ENCODE measurements around the gene STX16.

- TF ChIP-seq CTCF (IDR thresholded peaks at IDR 0.05) = no peak
- TF ChIP-seq POLR2A (IDR thresholded peaks at IDR 0.05) = no peak
- no peak for TF ChIP-seq POLR2AphosphoS5 (IDR thresholded peaks at IDR 0.05)
Observed at GRCh38 chr20:58705208-58705926, 54.3 kb downstream of the STX16 start.

Measured in sigmoid colon (tissue), 4 donors.